Stimulated activated CD8-positive, alpha-beta memory T cell treated with anti-CD3 and anti-CD28 coated beads, Interleukin-2, amount 100 ng/mL, for 1 hour (primary cell): ENCODE results near the gene ZNF532.

Experiments used
- DNase-seq, 2 donors: peaks; one replicate each; pipeline ENCODE4 v3.0.0-alpha.2; 2020; ENCODE audit warnings: low read depth in 2 of 2

Gene ZNF532

DNA sequence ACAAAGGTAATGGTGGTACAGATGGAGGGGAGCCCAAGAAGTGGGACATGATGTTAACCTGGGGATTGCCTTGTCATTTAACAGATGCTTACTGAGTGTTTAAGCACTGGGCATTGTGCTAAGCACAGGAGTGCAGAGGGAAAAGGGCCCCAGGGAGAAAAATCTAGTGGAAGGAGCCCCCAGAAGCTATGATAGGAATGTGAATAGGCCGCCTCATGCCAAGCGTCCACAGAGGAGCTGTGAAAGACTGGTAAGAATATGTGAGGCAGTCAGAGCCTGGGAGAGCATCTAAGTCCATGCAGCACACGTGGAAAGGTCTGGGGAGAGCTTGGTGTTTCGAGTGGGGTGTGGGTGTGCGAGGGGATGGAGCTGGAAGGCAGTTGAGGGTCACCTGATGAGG is 5.5 kb downstream of the ZNF532 start:
- no peak for DNase-seq

- DNase-seq, result no peak
Observed at GRCh38 chr18:58870621-58871020, 5.9 kb downstream of the ZNF532 start.

GRCh38 chr18:58871514-58872420 is 7.1 kb downstream of the ZNF532 start:
- no peak for DNase-seq

GRCh38 chr18:58878640-58879039 is 14.0 kb downstream of the ZNF532 start:
- no peak for DNase-seq

GRCh38 chr18:58881477-58881876 is 16.8 kb downstream of the ZNF532 start:
- DNase-seq, result no peak

DNA sequence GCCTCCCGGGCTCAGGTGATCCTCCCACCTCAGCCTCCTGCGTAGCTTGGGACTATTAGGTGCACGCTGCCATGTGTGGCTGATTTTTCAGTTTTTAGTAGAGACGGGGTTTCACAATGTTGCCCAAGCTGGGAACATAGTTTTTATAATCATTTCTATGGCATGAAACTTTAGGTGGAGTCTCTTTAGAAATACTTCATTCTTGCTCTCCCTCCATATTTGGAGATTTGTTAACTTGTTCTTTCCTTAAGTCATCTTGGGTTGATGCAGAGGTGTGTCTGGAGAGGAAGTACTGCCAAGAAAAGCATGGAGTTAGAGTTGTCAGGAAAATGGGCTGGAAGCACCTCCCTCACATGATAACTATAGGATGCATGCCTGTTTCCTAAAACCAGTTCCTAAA is 17.4 kb downstream of the ZNF532 start:
- no peak for DNase-seq

- DNase-seq, result no peak
Observed at GRCh38 chr18:58882686-58883085, 18.0 kb downstream of the ZNF532 start.

DNA sequence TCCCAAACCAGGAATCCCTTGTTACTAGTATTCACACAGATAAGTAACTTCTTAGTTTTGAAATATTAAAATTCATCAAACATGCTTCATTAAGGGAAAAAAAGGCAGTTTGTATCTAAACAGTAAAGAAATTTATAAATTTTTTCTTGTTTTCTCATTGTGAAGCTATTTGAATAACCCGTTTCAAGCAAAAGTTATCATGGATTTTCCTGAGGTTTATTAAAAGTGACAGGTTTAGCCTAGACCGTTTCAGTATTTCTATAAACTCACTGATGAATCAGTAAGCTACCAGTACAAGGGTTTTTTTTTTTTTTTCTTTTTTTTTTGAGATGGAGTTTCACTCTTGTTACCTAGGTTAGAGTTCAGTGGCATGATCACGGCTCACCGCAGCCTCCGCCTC is 20.0 kb downstream of the ZNF532 start:
- no peak for DNase-seq

GRCh38 chr18:58886431-58886830 is 21.8 kb downstream of the ZNF532 start:
- no peak for DNase-seq

GRCh38 chr18:58886864-58887612 is 22.4 kb downstream of the ZNF532 start:
- DNase-seq, result no peak

DNA sequence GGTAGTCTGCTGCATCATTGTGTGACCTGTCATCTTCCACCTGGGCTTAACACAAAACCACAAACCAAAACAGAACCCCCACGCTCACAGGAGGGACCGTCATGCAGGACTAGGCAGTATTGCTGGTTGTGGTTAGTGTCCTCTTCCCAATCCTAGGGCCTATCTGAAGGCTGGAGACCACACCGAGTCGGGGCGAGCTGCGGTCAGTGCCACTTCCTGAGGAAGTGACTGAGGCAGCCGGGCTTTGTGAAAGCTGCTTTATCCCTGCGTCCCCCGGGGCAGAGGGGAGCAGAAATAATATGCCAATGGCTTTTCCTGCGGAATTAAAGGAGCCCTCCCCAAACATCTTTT is 22.9 kb downstream of the ZNF532 start:
- no peak for DNase-seq

- DNase-seq, result no peak
Observed at GRCh38 chr18:58891776-58892175, 27.1 kb downstream of the ZNF532 start.

- no peak for DNase-seq
Observed at GRCh38 chr18:58892488-58892887, 27.8 kb downstream of the ZNF532 start.

GRCh38 chr18:58893388-58894099 is 28.9 kb downstream of the ZNF532 start:
- DNase-seq, result no peak

DNA sequence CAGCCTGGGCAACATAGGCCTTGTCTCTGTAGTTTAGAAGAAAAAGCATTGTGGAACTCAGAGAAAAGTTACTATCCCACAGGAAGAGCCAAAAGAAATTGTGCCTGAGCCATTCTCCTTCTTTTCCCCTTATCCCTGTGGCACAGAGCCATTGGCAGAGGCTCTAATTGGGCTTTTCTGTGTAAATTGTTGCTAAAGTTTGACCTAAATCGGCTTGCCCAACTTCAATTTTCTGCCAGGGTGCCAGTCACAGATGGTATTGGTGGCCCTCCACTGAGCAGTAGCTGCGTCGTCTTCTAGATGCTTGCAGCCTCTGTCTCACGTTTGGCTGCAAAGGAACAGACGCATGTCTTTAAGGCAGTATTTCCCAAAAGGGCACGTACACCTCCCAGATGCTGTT is 30.3 kb downstream of the ZNF532 start:
- no peak for DNase-seq

- DNase-seq, result no peak
Observed at GRCh38 chr18:58895385-58895784, 30.7 kb downstream of the ZNF532 start.

GRCh38 chr18:58896268-58896667 is 31.6 kb downstream of the ZNF532 start:
- no peak for DNase-seq

DNA sequence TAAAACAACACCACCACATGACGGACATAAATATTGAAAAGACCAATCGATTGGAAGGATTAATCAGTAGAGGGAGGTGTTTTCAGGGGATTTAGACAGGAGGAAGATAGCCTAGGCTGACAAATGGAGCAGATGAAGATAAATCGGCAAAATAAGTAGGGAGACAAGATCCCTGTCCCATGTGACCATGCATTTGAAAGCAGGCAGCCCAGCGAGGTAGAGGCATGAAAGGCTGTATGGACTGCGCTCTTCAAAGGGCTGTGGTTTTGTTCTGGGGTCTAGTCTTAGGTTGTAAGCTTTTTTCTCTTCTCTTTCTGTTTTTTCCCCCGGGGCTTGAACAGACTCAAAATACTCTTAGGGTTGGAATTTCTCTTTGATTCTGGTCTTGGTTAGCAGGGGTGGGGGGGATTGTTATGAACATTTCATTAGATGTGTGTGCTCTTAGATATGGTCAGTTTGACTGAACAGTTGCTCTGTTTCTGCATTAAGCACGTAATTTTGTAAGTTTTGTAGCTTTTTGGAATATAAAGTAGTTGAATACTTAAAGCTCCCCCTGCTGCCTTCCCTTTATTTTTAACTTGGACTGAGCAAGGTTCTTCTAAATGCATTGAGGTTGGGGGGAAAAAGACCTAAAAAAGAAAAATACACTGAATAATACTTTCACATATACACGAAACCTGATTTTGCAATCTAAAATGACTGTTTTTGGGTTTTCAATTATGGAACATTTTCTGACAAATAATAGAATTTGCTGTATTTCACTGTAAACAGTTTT is 32.2 kb downstream of the ZNF532 start:
- DNase-seq, result no peak

- DNase-seq, result no peak
Observed at GRCh38 chr18:58898010-58898799, 33.5 kb downstream of the ZNF532 start.

DNA sequence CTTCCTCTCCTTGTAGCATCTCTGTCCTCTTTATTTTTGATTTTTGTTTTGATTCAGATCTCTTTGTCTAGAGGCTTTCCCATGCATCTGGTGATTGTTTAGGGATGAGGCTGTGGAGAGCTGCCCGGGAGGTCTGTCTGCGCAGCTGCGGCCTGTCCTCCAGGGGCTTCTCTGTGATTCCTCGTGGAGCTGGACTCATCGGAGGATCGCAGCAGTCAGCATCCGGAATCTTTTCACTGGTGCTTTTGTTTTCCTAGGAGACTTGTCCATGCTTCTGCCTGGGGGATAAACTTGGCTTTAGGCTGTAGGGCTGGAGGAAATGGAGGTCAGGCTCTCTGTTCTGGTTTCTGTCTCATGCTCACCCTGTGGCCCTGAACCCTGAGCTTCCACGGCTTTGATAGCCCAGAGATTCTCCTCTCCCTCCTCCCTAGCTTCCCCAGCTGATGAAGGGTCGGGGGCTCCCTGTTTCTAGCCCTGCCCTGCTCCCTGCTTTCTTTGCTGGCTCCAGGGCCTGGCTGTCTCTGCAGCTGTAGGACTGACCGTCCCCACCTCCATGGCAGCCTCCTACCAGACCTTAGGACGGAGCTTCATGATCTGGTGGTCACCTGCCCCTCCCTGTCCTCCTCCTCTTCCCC is 35.5 kb downstream of the ZNF532 start:
- DNase-seq, result no peak
